Endothelial cell of hepatic sinusoid (primary cell): ENCODE measurements around the gene TM4SF20.

Experiments
- in situ Hi-C: cut with HindIII; loops from 2 replicates; pipeline ENCODE4 v1.10.0; 2017; ENCODE audit warnings: low sequenced_read_pairs

Gene TM4SF20, protein sequence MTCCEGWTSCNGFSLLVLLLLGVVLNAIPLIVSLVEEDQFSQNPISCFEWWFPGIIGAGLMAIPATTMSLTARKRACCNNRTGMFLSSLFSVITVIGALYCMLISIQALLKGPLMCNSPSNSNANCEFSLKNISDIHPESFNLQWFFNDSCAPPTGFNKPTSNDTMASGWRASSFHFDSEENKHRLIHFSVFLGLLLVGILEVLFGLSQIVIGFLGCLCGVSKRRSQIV

DNA sequence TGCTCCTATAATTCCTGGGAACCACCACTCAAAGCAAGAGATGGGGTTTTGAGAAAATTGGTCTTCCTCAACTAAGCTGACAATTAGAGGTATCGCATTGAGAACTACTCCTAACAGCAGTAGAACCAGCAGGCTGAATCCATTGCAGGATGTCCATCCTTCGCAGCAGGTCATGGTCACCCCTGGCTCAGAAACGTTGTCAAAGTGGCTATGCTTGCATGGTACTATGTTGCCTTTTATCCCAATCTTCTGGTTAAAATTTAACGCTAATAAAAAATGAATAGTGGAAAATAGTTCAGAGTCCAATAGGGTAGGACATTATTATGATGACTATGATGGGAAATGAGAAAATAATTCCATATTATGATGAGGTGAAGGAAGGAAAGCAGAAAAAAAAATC is at the start of gene TM4SF20:
Gene TM4SF20 (minus strand): TSS at position 212 of the 400 bp plus-strand sequence. CDS start 38 bp downstream, at position 174.
- in situ Hi-C loops = no loop called here

DNA sequence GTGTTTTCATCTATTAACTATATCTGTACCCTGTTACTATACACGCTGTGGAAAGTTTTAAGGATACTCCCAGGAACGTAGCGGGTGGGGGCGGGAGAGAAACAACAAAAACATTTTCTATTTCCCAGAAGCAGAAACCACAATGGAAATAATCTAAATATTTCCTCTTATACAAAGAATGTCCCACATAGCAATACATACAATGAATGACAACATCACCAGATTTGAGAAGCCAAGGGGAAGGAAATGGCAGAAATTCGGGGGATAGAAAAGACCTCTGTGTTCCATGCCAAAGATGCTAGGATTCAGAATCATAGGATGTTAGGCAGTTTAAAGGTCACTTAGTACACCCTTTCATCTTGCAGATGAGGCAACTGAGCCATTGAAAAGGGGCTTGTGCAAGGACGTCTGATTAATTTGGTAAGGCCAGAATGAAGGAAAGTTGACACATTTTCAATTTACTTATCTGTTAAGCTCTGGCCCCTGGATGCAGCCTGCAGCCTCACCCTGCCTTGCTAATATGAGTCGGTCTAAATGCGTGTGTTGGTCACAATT is 49.7 kb upstream of the TM4SF20 start:
- in situ Hi-C loops = no loop called here

DNA sequence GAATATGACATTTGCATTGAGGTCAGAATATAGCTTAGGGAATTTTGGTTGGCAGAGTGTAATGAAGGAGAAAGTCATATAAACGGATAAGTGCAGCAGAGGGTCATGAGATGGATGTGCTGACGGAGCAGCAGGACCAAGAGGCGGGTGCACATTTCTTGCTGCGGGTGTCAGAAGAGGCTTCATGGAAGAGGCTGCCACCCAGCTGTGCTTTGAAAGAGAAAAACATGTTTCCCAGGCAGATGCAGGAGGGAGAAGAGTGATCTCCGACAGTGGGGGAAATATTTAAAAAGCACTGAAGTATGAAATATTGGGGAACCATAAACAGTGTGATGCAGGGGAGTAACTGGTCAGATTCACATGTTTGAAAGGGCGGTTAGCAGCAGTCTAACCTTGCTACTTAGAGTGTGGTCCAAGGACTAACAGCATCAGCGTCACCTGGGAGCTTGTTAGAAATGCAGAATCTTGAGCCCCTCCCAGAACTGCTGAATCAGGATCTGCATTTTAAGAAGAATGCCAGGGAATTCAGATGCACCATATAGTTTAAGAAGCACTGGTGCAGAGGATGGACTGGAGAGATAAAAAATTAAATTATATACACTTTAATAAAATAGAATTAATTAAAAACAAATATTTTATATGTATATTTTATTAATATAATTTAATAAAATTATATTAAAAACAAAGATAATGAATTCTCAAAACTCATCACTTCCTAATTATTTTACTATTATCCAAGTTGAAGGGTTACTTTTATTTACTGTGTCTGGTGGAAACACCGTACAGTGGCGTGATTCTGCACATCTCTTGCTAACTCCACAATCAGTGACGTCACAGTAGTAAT is 44.8 kb upstream of the TM4SF20 start:
- in situ Hi-C loops = no loop called here

GRCh38 chr2:227420087-227421052 is 41.3 kb upstream of the TM4SF20 start:
- in situ Hi-C loops = no loop called here

GRCh38 chr2:227416701-227417100 is 37.6 kb upstream of the TM4SF20 start:
- in situ Hi-C loops = no loop called here

DNA sequence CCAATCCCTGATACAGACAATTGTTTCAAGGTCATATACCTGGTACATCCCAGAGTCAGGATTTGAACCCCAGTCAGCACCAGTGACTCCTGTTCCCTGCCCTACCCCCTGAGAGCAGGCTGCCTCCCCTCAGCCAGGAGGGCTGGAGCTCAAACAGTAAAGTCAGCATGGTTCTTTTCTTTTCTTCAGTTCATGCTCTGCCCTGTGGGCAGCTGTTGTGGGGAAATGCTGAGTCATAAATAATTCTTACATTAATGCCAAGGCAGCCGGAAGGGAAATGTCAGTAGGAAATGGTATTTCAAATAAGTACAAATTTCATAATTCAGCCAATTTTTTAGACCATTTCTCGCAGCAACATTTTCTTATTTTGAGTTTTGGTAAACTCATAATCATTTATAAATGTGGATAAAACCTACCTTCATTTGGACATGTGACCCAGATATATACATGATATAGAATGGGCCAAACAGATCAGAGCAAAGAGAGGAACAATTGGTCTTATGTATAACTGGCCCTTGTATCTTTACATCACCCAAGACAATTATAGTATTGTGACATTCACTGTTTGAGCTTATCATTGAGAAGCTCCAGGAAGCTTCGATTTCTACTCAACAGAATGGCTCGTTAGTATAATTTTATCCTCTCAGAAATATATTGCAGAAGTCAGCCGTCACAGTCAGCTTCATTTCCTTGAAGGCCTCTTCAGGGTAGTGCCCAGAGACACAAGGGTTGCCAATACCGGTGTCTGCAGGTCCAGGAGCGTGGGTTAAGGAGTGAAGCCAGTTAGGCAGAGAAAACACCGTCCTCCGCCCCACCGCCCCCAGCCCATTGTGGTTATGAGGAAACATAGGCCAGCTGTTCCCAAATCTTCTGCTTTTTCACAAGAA is 36.7 kb upstream of the TM4SF20 start:
- in situ Hi-C loops = no loop called here

DNA sequence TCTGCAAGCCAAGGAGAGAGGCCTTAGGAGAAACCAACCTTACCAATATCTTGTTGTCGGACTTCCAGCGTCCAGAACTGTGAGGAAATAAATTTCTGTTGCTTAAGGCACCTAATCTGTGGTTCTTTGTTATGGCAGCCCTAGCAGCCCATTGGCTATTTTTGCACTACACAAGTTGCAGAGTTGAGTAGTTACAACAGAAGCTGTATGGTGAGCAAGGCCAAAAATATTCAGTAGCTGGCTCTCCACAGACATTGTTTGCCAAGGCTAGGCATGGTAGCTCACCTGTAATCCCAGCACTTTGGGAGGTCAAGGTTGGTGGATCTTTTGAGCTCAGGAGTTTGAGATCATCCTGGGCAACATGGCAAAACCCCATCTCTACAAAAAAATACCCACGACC is 35.7 kb upstream of the TM4SF20 start:
- in situ Hi-C loops = no loop called here

GRCh38 chr2:227413371-227413770 is 34.3 kb upstream of the TM4SF20 start:
- in situ Hi-C loops = no loop called here

DNA sequence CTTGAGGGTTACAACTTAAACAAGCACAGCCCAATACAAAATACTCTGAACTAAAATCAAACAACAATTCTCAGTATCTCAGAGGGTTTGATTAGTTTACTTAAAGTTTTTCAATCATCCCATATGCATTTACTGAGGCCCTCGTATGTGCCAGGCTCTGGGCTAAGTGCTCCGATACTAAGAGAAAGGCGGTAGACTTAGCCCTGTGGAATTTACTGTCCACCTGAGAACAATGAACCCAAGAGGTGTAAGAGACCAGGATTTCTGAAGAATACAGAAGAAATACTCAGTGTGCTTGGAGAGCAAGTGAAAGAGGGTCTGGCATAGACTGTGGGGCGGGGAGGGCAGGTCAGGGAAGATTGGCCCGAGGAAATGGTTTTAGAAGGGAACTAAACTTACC is 33.8 kb upstream of the TM4SF20 start:
- in situ Hi-C loops = no loop called here

GRCh38 chr2:227411990-227412350 is 32.9 kb upstream of the TM4SF20 start:
- in situ Hi-C loops = no loop called here

GRCh38 chr2:227411320-227411989 is 32.3 kb upstream of the TM4SF20 start:
- in situ Hi-C loops = no loop called here

DNA sequence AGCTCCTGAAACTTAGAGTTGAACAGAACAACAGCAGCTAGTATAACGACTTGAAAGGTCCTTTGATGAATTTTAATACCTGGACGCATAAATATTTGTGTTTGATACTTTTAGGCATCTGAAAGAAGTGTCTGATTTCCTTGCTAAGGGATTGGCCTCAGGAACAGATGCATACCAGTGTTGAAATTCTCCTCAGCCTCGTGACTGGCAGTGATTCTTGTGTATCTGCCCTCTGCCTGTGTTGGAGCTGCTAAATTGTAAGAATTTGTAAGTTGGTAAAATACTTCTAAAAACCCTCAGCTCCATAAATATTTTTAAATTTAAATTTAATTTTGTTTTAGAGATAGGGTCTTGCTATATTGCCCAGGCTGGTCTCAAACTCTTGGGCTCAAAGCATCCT is 31.1 kb upstream of the TM4SF20 start:
- in situ Hi-C loops = no loop called here

DNA sequence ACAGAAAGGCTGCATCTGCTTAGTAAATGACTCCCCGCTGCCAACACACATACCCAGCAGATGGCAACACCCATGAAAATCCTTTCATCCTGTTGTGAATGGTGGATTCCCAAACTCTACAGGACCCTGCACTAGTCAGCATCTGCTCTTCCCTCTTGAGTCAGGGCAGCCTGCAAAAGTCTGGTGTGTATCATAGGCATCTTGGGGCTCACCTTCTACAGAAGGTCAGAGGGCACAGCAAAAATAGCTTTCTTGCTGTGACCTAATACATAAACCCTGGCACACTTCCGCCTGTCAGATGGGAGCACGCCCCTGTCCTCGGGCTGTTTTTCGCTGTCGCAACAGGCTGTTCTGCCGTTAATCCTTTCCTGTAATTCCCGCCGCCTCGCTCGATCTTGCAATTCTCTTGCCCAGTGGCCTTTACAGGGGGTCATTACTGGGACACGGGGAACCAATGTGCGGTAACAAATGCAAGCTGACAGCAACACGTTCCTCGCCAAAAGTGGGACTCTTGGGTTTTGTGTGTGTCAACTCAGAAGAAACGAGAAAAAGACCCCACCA is 28.6 kb upstream of the TM4SF20 start:
- in situ Hi-C loops = no loop called here

DNA sequence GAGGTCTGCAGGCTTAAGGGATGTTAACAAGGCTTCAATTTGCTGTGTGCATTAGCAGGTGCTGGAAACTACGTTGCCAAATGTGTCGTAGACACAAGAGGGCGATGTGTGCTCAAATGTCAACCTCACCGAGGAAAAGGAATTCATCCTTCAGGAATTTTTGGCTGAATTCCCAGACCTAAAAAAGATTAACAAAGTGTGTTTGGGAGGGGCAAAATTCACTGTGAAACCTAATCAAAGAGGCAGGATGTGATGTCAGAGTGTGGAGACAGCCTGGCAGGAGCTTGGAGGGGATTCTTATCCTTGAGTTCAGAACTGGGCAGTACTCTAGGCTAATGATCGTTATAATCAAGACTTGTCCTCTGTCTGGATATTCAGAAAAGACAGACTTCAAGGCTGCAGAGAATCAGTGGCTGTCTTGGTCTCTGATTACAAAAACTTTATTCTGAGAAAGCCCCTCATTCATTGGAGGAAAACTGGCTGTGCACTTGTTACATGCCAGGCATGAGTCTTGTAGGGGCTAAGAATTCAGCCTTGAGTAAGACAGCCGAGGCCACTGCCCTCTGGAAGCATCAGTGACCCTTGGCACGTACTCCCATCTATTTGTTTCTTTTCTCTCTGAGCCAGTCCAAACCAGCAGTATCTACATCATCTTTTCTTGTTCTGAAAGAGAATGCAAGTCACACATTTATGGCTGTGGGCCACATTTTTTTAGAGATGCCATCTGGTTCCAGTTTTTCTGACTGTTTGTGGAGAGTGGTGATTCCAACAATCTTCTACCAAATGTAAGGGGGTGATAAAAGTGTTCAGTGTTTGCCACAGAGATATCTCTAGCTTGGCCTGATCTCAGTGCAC is 27.3 kb upstream of the TM4SF20 start:
- in situ Hi-C loops = no loop called here

DNA sequence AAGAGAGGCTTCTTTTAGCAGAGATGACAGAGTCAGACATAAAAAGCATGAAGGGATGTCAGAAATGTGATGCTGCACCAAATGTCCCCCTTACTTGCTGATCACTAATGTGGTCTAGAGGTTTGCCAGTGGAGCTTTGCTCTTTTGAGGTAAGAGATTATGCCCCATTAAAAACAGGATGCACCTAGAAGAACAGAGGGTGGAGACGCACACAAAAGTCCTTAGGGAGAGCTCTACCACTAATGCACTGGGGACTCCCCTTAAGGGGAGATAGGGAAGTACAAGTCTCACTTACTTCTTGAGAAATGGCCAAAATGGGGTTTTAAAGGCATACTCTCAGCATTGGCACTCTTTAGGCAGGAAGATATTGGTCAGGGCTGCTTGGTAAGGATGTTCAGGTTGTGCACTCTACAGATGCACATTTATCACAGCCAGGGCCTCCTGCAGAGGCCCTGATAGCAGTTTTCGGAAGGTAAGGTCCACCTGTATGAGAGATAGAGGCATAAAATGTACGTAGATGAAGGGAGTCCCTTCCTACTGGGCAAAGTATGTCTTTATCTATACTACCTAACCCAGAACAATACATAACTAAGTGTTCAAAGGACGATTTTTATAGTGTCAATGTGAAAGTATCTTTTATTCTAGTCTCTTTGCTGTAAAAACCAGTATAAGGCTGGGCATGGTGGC is 25.6 kb upstream of the TM4SF20 start:
- in situ Hi-C loops = no loop called here

- in situ Hi-C loops = no loop called here
Observed at GRCh38 chr2:227402959-227403358, 23.9 kb upstream of the TM4SF20 start.

DNA sequence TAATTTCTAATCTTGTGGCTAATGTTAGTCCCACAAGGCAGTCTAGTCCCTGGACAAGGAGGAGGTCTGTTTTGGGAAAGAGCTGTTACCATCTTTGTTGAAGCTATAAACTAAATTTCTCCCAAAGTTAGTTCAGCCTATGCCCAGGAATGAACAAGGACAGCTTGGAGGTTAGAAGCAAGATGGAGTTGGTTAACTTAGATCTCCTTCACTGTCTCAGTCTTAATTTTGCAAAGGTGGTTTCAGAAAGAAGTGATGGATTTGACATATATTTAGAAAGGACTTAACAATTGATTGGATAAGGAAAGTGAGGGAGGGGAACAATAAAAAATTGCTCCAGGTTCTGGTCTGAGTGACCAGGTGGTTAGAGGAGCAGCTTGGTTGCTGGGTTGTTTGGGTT is 23.2 kb upstream of the TM4SF20 start:
- in situ Hi-C loops = no loop called here

DNA sequence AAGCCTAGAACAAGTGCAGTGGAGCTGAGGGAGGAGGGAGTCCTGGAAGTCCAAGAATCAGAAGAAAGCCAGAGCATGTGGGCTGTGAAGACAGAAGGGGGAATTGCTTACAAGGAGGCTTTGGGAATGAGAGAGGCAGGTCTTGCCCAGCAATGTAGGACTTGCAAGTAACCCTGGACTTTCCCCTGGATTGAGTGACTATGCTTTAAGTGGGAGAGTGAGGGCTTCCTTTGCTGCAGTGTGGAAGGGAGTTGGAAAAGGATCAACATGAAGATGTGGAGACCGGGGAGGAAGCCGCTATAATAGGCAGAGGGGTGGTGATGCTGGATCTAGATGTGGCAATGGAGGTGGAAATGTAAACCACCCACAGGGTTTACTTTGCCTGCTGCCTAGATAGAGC is 22.4 kb upstream of the TM4SF20 start:
- in situ Hi-C loops = no loop called here
